Activated naive CD8-positive, alpha-beta T cell (primary cell): ENCODE data around the gene WDR37.
A peak's percentile ranks its signal among the peaks of the same experiment; 100 is the strongest.
"Not testable (repeated sequence)": the region's sequence is repeated elsewhere in the genome, so short reads cannot be mapped to it uniquely, and the experiment has no call there.

Experiments used
- H3K27ac Mint-ChIP-seq: one replicate; pipeline ENCODE4 v1.8.0; 2021; ENCODE audit warnings: mixed read lengths
- H3K27me3 Mint-ChIP-seq: one replicate; pipeline ENCODE4 v1.8.0; 2021; ENCODE audit warnings: mixed read lengths
- H3K36me3 Mint-ChIP-seq: one replicate; pipeline ENCODE4 v1.8.0; 2021; ENCODE audit warnings: mixed read lengths
- H3K4me1 Mint-ChIP-seq: one replicate; pipeline ENCODE4 v1.8.0; 2021; ENCODE audit warnings: low read depth, mixed read lengths
- H3K4me3 Mint-ChIP-seq: one replicate; pipeline ENCODE4 v1.8.0; 2021; ENCODE audit warnings: mild to moderate bottlenecking, mixed read lengths
- H3K9me3 Mint-ChIP-seq: one replicate; pipeline ENCODE4 v1.8.0; 2021; ENCODE audit warnings: low read depth, mixed read lengths

The WDR37 gene

DNA sequence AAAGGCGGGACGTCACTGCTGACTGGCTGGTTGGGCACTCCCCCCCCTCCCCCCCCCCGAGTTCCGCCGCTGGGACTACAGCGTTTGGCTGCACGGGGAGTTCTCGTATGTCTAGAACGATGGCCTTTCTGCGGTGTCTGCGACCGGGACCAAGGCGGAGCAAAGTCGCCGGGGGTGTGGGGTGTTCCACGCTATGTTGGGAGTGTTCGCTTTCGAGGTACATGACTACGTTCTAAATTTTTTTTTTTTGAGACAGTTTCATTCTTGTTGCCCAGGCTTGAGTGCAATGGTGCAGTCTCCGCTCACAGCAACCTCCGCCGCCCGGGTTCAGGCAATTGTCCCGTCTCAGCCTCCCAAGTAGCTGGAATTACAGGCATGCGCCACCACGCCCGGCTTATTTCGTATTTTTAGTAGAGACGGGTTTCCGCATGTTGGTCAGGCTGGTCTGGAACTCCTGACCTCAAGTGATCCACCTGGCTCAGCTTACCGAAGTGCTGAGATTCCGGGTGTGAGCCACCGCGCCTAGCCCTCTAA, 6.7 kb upstream of the WDR37 start:
- Mint-ChIP-seq H3K27ac (peak overlapping the region; percentile 96), H3K27me3 (no peaks in the 10 kb centered on the region), H3K4me1 (peaks cover 70% of the 10 kb centered on the region), H3K36me3 (peaks cover 2% of the 10 kb centered on the region), H3K4me3 (peak overlapping the region; percentile 95), H3K9me3 (no peaks in the 10 kb centered on the region)

GRCh38 chr10:1050145-1050544, 6.0 kb upstream of the WDR37 start:
- no peaks in the 10 kb centered on the region for H3K9me3 Mint-ChIP-seq
- peak overlapping the region; percentile 96 for H3K27ac Mint-ChIP-seq
- peaks cover 70% of the 10 kb centered on the region for H3K4me1 Mint-ChIP-seq
- H3K36me3 Mint-ChIP-seq = peaks cover 2% of the 10 kb centered on the region
- no peaks in the 10 kb centered on the region for H3K27me3 Mint-ChIP-seq
- H3K4me3 Mint-ChIP-seq = peak overlapping the region; percentile 95

DNA sequence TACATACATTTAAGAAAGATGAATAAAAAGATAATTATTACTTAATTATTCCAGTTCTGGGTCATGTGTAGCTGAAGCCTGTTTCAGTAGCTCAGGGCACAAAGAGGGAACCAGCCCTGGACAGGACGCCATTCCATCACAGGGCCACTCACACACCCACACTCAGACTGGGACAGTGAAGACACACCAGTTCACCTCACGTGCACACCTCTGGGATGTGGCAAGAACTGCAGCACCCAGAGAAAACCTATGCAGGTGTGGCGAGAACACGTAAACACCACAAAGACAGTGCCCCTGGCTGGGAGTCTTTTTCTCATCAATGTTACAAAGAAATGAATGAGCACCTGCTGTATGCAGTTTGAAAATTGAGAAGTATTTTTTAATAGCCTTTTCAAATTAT, 5.6 kb upstream of the WDR37 start:
- Mint-ChIP-seq H3K4me1 (peaks cover 70% of the 10 kb centered on the region), H3K27ac (no peak overlapping the region), H3K27me3 (no peaks in the 10 kb centered on the region)

GRCh38 chr10:1054684-1055083, 1.5 kb upstream of the WDR37 start:
- Mint-ChIP-seq H3K4me3 (peak overlapping the region; percentile 93), H3K27ac (peak overlapping the region; percentile 71), H3K4me1 (peaks cover 79% of the 10 kb centered on the region), H3K27me3 (no peaks in the 10 kb centered on the region), H3K36me3 (peaks cover 2% of the 10 kb centered on the region), H3K9me3 (no peaks in the 10 kb centered on the region)

More for the DNA sequence above, 5.6 kb upstream of the WDR37 start:
- Mint-ChIP-seq H3K4me3 (peak overlapping the region; percentile 95), H3K9me3 (no peaks in the 10 kb centered on the region), H3K36me3 (peaks cover 2% of the 10 kb centered on the region)

DNA sequence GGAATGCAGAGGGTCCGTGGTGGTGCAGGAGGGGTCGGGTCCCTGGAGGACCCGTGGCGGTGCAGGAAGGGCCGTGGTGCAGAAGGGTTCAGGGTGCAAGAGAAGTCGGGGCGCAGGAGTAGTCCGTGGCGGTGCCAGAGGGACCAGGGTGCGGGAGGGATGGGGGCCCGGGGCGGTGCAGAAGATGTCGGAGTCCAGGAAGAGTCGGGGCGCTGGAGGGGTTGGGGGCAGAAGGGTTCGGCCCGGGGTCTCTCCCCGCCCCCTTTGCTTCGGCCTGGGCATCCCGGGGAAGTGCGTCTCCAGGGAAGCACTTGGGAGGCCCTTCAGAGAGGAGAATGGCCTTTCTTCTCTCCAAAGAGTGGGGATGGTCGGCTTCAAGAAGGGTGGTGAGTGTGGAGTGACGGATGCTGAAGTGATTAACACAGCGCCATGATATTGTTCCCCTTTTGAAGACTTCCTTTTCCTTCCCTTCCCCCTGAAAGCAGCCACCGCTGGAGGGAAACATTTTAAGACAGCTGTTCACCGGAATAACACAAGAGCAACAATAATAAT, 997 bp downstream of the WDR37 start:
- Mint-ChIP-seq H3K36me3 (peaks cover 2% of the 10 kb centered on the region), H3K9me3 (no peaks in the 10 kb centered on the region), H3K27me3 (no peaks in the 10 kb centered on the region), H3K4me1 (peaks cover 83% of the 10 kb centered on the region), H3K27ac (peak overlapping the region; percentile 91), H3K4me3 (peak overlapping the region; percentile 94)

DNA sequence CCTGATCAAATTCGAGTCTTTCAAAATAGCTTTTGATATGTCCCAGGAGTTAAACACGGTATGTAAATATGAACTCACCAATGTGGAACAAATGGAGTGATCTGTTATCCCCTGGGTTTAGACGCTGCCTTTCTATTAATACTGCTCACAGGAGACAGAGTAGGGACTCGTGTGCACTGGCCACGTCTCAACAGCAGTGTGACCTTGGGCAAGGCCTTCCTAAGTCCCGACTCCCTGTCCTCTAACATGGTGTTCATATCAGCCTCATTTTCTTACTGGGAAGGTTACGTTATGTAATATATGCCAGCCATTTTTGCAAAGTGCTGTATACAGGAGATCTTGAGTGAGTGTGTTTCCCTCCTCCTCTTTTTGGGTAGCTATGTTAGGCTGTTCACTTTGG, 1.8 kb downstream of the WDR37 start:
- H3K36me3 Mint-ChIP-seq = peaks cover 2% of the 10 kb centered on the region
- no peaks in the 10 kb centered on the region for H3K9me3 Mint-ChIP-seq
- peaks cover 83% of the 10 kb centered on the region for H3K4me1 Mint-ChIP-seq
- no peaks in the 10 kb centered on the region for H3K27me3 Mint-ChIP-seq
- H3K4me3 Mint-ChIP-seq = peak overlapping the region; percentile 94
- H3K27ac Mint-ChIP-seq = peak overlapping the region; percentile 91

DNA sequence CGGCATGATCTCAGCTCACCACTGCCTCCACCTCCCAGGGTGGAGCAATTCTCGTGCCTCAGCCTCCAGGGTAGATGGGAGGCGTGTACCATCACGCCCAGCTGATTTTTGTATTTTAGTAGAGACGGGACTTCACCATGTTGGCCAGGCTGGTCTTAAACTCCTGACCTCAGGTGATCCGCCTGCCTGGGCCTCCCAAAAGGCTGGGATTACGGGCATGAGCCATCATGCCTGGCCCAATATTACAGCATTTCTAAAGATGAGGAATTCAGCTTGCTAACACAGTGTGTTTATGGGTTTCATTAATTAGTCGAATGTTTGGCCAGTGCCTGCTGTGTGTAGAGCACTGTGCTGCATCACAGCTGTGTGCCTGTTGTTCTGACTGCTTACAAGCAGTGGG, 3.7 kb downstream of the WDR37 start:
- H3K27me3 Mint-ChIP-seq = no peaks in the 10 kb centered on the region

GRCh38 chr10:1061930-1062774, 6.0 kb downstream of the WDR37 start:
- Mint-ChIP-seq H3K4me3 (peak overlapping the region; percentile 44), H3K36me3 (no peaks in the 10 kb centered on the region), H3K4me1 (peaks cover 86% of the 10 kb centered on the region), H3K27me3 (no peaks in the 10 kb centered on the region), H3K9me3 (no peaks in the 10 kb centered on the region), H3K27ac (peak overlapping the region; percentile 86)

More for the DNA sequence above, 3.7 kb downstream of the WDR37 start:
- H3K4me3 Mint-ChIP-seq = no peak overlapping the region
- no peaks in the 10 kb centered on the region for H3K9me3 Mint-ChIP-seq
- no peaks in the 10 kb centered on the region for H3K36me3 Mint-ChIP-seq
- peak overlapping the region; percentile 86 for H3K27ac Mint-ChIP-seq
- H3K4me1 Mint-ChIP-seq = peaks cover 84% of the 10 kb centered on the region

GRCh38 chr10:1063232-1063865, 7.2 kb downstream of the WDR37 start:
- Mint-ChIP-seq H3K27ac (peak overlapping the region; percentile 86), H3K4me1 (peaks cover 82% of the 10 kb centered on the region), H3K9me3 (no peaks in the 10 kb centered on the region), H3K27me3 (no peaks in the 10 kb centered on the region), H3K36me3 (no peaks in the 10 kb centered on the region), H3K4me3 (peak overlapping the region; percentile 44)

GRCh38 chr10:1064964-1065247, 8.7 kb downstream of the WDR37 start:
- H3K4me1 Mint-ChIP-seq = peaks cover 84% of the 10 kb centered on the region

GRCh38 chr10:1066734-1067133, 10.5 kb downstream of the WDR37 start:
- H3K9me3 Mint-ChIP-seq, H3K36me3 Mint-ChIP-seq, H3K4me3 Mint-ChIP-seq, H3K27me3 Mint-ChIP-seq: not testable (repeated sequence)
- Mint-ChIP-seq H3K27ac (peak overlapping the region; percentile 78), H3K4me1 (peaks cover 73% of the 10 kb centered on the region)

More at GRCh38 chr10:1064964-1065247, 8.7 kb downstream of the WDR37 start:
- H3K36me3 Mint-ChIP-seq = no peaks in the 10 kb centered on the region
- H3K27me3 Mint-ChIP-seq = no peaks in the 10 kb centered on the region
- peak overlapping the region; percentile 80 for H3K27ac Mint-ChIP-seq
- no peaks in the 10 kb centered on the region for H3K9me3 Mint-ChIP-seq
- no peak overlapping the region for H3K4me3 Mint-ChIP-seq

DNA sequence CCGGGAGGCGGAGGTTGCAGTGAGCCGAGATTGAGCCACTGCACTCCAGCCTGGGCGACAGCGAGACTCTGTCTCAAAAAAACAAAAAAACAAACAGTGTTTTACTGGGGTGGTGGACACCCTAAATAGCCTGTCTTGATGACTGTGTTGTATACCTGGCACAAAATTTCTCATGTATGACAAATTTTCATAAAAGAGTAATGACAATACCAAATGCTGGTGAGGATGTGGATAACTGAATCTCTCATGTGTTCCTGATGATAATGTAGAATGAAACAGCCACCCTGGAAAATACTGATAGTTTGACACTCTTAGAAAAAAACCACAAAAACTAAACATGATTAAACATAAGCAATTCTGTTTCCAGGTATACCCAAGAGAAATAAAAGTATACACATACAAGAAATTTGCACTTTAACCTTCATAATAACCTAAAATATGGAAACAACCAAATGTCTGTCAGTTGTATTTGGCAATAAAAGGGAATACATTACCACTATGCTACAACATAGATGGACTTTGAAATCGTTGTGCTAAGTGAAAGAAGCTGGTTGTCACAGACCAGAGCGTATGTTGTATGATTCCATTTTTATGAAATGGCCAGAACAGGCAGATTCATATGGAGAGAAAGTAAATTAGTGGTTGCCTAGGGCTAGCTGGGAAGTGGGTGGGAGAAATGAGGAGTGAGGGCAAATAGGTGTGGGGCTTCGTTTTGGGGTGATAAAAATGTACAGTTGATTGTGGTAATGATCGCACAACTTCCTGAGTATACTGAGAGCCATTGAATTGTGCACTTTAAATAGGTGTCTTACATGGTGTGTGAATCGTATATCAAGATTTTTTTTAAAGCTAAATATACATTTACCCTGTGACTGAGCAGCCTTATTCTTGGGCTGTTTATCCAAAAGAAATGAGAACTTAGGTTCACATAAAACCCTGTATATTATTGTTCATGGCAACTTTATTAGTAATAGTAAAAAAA, 12.5 kb downstream of the WDR37 start:
- Mint-ChIP-seq H3K36me3 (no peaks in the 10 kb centered on the region), H3K27ac (peak overlapping the region; percentile 10), H3K9me3 (no peaks in the 10 kb centered on the region), H3K27me3 (no peaks in the 10 kb centered on the region), H3K4me1 (peaks cover 55% of the 10 kb centered on the region), H3K4me3 (no peak overlapping the region)

- H3K4me1 Mint-ChIP-seq = peaks cover 42% of the 10 kb centered on the region
- no peaks in the 10 kb centered on the region for H3K9me3 Mint-ChIP-seq
- H3K27me3 Mint-ChIP-seq = no peaks in the 10 kb centered on the region
- H3K36me3 Mint-ChIP-seq = no peaks in the 10 kb centered on the region
- H3K27ac Mint-ChIP-seq = peak overlapping the region; percentile 50
- H3K4me3 Mint-ChIP-seq = no peak overlapping the region
Observed at GRCh38 chr10:1070919-1071318, 14.7 kb downstream of the WDR37 start.

- Mint-ChIP-seq H3K36me3 (no peaks in the 10 kb centered on the region), H3K27me3 (no peaks in the 10 kb centered on the region), H3K4me3 (no peak overlapping the region), H3K4me1 (peaks cover 24% of the 10 kb centered on the region), H3K27ac (no peak overlapping the region), H3K9me3 (no peaks in the 10 kb centered on the region)
Observed at GRCh38 chr10:1074052-1074747, 18.0 kb downstream of the WDR37 start.
